Activated CD4-positive, CD25-positive, alpha-beta regulatory T cell (primary cell): ENCODE results near the gene SUPT5H.

Experiments used
- DNase-seq, 4 experiments: peaks; one replicate each; lab custom pipeline; 2025; lab: John Stamatoyannopoulos, UW

Gene SUPT5H

GRCh38 chr19:39497701-39497995 lies 52.3 kb downstream of the SUPT5H start:
- no peak for DNase-seq

DNA sequence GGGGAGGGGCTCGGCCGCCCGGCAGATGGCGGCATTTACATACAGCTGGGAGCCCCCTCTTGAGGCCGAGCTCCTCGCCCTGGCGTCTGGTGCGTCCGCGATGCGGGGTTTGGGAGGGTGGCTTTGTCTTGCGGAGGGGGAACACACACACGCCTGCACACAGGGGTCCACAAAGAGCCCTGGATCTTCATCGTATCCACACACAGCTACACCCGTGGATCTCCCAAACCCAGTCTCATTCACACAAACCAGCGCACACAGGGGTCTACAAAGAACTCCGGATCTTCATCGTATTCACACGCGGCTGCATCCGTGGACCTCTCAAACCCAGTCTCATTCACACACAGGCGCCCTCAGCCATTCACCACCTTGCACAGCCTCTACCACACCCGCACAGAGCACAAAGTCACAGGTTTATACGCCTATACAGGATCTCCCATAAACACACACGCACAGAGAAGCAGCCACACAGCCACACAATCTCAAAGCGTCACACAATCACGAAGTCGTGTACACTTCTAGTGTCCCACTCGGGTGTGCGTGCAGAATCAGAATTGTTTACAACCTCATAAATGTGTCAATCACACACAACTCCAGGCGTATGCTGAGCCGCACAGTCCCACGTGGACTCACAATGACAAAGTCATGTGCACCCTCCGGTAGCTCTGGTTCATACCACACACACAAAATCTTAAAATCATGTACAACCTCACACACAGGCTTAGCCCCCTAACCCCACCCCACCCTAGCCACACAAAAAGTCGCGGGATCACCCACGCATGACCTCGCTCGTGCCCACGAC lies 52.8 kb downstream of the SUPT5H start:
- no peak for DNase-seq

DNA sequence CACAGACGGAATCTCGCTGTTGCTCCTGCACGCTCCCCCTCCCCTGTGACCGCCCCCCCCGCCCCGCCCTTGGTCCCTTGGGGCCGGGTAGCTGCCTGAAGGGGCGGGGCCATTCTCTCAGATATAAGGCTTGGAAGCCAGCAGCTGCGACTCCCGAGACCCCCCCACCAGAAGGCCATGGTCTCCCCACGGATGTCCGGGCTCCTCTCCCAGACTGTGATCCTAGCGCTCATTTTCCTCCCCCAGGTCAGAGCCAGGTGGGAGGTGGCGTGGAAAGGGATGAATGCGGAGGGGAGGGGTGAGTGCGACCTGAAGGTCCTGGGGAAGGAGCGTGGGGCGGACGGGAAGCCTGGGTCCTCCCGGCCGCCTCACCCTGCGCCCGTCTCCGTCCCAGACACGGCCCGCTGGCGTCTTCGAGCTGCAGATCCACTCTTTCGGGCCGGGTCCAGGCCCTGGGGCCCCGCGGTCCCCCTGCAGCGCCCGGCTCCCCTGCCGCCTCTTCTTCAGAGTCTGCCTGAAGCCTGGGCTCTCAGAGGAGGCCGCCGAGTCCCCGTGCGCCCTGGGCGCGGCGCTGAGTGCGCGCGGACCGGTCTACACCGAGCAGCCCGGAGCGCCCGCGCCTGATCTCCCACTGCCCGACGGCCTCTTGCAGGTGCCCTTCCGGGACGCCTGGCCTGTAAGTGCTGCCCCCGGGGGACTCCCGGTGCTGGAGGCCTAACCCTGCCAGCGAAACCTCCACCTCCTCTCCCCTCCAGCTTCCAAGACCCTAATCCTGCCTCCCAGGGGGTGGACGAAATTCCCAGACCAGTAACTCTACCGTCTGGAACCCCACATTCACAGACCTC lies 53.6 kb downstream of the SUPT5H start, which contains the start of gene DLL3:
Gene DLL3 (plus strand): TSS at position 150 of the 845 bp plus-strand sequence. CDS start 28 bp downstream, at position 178.
- no peak for DNase-seq

DNA sequence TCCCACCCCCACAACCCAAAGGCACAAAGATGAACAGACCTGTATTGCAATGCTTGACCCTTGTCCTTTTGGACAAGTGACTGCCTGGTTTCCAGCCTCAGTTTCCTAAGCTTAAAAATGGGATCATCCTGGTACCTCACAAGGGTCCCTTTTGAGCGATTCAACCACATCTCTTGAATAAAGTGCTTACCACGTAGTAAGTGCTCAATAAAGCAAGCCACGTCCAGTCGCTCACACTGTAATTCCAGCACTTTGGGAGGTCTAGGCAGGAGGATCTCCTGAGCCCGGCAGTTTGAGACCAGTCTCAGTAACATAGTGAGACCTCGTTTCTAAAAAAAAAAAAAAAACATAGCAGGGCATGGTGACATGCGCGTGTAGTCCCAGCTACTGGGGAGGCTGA lies 54.5 kb downstream of the SUPT5H start:
- DNase-seq, result no peak

DNA sequence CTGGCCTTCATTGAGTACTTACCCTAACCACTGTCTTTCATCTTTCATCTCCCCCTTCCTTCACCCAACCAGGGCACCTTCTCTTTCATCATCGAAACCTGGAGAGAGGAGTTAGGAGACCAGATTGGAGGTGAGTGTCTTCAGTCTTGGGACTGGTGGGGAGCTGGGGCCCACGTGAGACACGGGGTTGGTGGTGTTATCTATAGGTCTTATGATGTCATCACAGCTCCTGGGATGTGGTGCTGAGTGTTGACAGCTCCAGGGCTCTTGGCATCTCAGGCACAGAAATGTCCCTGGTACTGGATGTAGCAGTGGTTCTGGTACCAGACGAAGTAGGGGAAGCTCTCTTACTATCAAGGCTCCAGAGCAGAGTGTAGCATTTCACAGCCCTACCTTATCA lies 55.2 kb downstream of the SUPT5H start:
- DNase-seq, result no peak

DNA sequence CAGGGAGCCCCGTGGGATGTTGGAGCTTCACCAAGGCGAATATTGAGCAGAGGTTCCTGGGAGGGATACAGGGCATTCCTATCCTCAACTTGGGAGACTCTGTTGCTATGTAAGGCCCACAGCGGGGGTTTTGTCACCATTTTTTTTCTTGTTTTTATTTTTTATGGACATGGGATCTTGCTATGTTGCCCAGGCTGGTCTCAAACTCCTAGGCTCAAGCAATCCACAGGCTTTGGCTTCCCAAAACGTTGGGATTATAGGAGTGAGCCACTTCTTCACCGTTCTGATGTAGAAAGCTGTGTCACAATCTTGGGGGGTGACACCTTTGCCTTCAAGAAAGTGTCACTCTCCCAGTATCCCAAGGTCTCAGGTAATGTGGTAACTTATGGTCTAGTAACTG lies 56.0 kb downstream of the SUPT5H start:
- no peak for DNase-seq

GRCh38 chr19:39502640-39503417 lies 57.4 kb downstream of the SUPT5H start:
- DNase-seq, result peak; percentile 52 to 67 (median 57)

GRCh38 chr19:39506598-39506943 lies 61.2 kb downstream of the SUPT5H start:
- DNase-seq, result no peak

GRCh38 chr19:39506944-39507714 lies 61.7 kb downstream of the SUPT5H start:
- DNase-seq, result no peak

DNA sequence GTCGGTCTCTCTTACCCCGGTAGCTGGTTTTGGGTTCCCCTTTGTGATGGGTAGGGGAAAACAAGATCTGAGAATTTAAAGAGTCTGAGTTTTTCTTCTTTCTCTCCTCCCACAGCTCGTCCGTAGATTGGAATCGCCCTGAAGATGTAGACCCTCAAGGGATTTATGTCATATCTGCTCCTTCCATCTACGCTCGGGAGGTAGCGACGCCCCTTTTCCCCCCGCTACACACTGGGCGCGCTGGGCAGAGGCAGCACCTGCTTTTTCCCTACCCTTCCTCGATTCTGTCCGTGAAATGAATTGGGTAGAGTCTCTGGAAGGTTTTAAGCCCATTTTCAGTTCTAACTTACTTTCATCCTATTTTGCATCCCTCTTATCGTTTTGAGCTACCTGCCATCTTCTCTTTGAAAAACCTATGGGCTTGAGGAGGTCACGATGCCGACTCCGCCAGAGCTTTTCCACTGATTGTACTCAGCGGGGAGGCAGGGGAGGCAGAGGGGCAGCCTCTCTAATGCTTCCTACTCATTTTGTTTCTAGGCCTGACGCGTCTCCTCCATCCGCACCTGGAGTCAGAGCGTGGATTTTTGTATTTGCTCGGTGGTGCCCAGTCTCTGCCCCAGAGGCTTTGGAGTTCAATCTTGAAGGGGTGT lies 62.5 kb downstream of the SUPT5H start:
- DNase-seq, result no peak

DNA sequence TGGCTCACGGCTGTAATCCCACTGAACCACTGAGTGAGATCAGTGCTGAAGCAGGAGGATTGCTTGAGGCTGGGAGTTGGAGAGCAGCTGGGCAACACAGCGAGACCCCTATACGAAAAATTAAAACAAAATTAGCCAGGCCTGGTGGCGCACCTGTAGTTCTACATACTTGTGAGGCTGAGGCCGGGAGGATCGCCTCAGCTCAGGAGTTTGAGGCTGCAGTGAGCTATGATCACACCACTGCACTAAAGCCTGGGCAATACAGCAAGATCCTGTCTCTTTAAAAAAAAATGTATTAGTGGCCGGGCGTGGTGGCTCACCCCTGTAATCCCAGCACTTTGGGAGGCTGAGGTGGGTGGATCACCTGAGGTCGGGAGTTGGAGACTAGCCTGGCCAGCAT lies 63.2 kb downstream of the SUPT5H start:
- DNase-seq, result no peak

- no peak for DNase-seq
Observed at GRCh38 chr19:39509233-39509632, 63.9 kb downstream of the SUPT5H start.

DNA sequence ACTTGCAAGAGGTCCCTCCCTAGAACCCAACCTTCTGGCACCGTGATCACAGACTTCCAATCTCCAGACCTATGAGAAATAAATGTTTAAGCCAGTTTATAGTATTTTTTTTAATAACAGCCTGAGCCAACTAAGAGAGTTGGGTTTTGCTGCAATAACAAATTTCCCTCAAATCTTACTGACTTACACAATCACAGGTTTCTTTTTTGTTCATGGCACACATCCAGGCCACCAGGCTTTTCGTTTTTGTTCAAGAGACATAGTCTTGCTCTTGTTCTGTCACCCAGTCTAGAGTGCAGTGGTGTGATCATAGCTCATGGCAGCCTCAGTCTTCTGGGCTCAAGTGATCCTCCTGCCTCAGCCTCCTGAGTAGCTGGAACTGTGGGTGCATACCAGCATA lies 67.6 kb downstream of the SUPT5H start:
- no peak for DNase-seq

GRCh38 chr19:39514840-39515550 lies 69.6 kb downstream of the SUPT5H start, which contains the start of gene SELENOV:
SELENOV (plus strand) TSS chr19:39515139; CDS start chr19:39515213, 74 bp downstream.
- no peak for DNase-seq

DNA sequence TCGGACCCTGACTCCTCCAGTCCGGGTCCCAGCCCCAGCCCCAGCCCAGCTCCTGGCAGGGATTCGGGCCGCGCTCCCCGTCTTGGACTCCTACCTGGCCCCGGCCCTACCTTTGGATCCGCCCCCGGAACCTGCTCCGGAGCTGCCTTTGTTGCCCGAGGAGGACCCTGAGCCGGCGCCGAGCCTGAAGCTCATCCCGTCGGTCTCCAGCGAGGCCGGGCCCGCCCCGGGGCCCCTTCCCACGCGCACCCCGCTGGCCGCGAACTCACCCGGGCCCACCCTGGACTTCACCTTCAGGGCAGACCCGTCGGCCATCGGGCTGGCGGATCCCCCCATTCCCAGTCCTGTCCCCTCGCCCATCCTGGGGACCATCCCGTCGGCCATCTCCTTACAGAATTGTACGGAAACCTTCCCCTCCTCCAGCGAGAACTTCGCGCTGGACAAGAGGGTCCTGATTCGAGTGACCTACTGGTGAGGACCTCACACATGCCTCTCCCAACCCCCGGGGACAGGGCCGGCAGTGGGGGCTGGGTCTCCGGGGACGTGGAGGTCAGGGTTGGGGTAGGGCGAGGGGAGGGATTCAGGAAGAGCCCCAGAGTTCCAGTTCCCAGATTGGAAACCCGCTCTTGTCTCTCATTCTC lies 70.3 kb downstream of the SUPT5H start:
- no peak for DNase-seq

- no peak for DNase-seq
Observed at GRCh38 chr19:39516270-39516669, 70.9 kb downstream of the SUPT5H start.

DNA sequence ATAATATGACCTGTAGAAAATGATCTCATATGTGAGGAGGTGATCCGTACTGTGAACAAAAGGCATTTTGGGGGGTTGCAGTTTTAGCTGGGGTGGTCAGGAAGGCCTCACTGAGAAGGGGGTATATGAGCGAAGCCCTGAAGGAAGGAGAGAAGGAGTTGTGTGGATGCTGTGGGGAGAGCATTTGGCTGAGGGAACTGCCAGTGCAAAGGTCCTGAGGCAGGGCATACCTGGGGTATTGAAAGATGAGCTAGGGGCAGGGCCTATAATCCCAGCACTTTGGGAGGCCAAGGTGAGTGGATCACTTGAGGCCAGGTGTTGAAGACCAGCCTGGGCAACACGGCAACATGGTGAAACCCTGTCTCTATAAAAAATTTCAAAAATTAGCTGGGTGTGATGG lies 72.0 kb downstream of the SUPT5H start:
- DNase-seq, result no peak

- no peak for DNase-seq
Observed at GRCh38 chr19:39518458-39518857, 73.1 kb downstream of the SUPT5H start.

GRCh38 chr19:39518975-39519374 lies 73.6 kb downstream of the SUPT5H start:
- no peak for DNase-seq
